WTC11 (cell line): ENCODE data around the gene HTR7. TPM values are rescaled to one million over a fixed set of nuclear protein-coding genes. Genes with fewer than 3 reads are reported as not detected.

Experiments used
- ATAC-seq: fragments of 200-7000 bp; cut with Tn5 transposase; 2 replicates; pipeline ENCODE4 v1.10.0; 2021; ENCODE audit warnings: mild to moderate bottlenecking, moderate library complexity
- CTCF ChIA-PET: fragments of 300-600 bp; sonication (Branson Sonifier 250); formaldehyde crosslinking; loops from one replicate; lab custom pipeline; 2021; ENCODE audit warnings: antibody characterized with exemption; lab: Charles Lee
- POLR2A ChIA-PET: fragments of 350-600 bp; sonication (Branson Sonifier 250); formaldehyde crosslinking; loops from one replicate; lab custom pipeline; 2021; ENCODE audit warnings: antibody characterized with exemption; lab: Charles Lee
- DNase-seq: peaks from one replicate; pipeline ENCODE4 v3.0.0; 2021; ENCODE audit warnings: low spot score
- H3K27ac Mint-ChIP-seq: 2 replicates; pipeline ENCODE4 v1.8.0; 2021; ENCODE audit warnings: mixed read lengths
- H3K27me3 Mint-ChIP-seq: 2 replicates; pipeline ENCODE4 v1.8.0; 2021; ENCODE audit warnings: low read depth, mild to moderate bottlenecking, moderate library complexity, mixed read lengths
- H3K36me3 Mint-ChIP-seq: 2 replicates; pipeline ENCODE4 v1.8.0; 2021; ENCODE audit warnings: mixed read lengths
- H3K4me1 Mint-ChIP-seq: 2 replicates; pipeline ENCODE4 v1.8.0; 2022; ENCODE audit warnings: mixed read lengths
- H3K4me3 Mint-ChIP-seq: 2 replicates; pipeline ENCODE4 v1.8.0; 2021; ENCODE audit warnings: mild to moderate bottlenecking, moderate library complexity, mixed read lengths
- H3K9me3 Mint-ChIP-seq: 2 replicates; pipeline ENCODE4 v1.8.0; 2021; ENCODE audit warnings: mixed read lengths
- ATF1 ChIP-seq: sonication (generic); formaldehyde crosslinking; IDR thresholded peaks from 2 replicates; pipeline ENCODE4 v1.8.1; 2023; ENCODE audit warnings: mild to moderate bottlenecking, moderate library complexity, missing genetic modification reagents
- CREB1 ChIP-seq: sonication (generic); formaldehyde crosslinking; IDR thresholded peaks from 2 replicates; pipeline ENCODE4 v1.8.0; 2023; ENCODE audit warnings: mild to moderate bottlenecking, missing genetic modification reagents
- ESRRA ChIP-seq: sonication (generic); formaldehyde crosslinking; IDR thresholded peaks from 2 replicates; pipeline ENCODE4 v1.8.1; 2022; ENCODE audit warnings: mild to moderate bottlenecking, missing genetic modification reagents, borderline replicate concordance
- IRF2 ChIP-seq: sonication (generic); formaldehyde crosslinking; IDR thresholded peaks from 2 replicates; pipeline ENCODE4 v1.8.0; 2022; ENCODE audit warnings: low read depth, missing genetic modification reagents, borderline replicate concordance
- JUN ChIP-seq: sonication (generic); formaldehyde crosslinking; IDR thresholded peaks from 2 replicates; pipeline ENCODE4 v1.8.0; 2023; ENCODE audit warnings: mild to moderate bottlenecking, missing genetic modification reagents
- MXD4 ChIP-seq: fragments of 250-450 bp; sonication (Bioruptor Pico); IDR thresholded peaks from 2 replicates; pipeline ENCODE4 v1.8.0; 2021; ENCODE audit warnings: mild to moderate bottlenecking, moderate library complexity, borderline replicate concordance
- NR2C2 ChIP-seq: sonication (generic); formaldehyde crosslinking; IDR thresholded peaks from 2 replicates; pipeline ENCODE4 v1.8.0; 2022; ENCODE audit warnings: mild to moderate bottlenecking, missing genetic modification reagents
- NR3C1 ChIP-seq: sonication (generic); formaldehyde crosslinking; conservative IDR thresholded peaks from 2 replicates; pipeline ENCODE4 v1.8.1; 2023; ENCODE audit warnings: low read depth, mild to moderate bottlenecking, missing genetic modification reagents
- TEAD1 ChIP-seq: sonication (generic); formaldehyde crosslinking; IDR thresholded peaks from 2 replicates; pipeline ENCODE4 v1.8.0; 2022; ENCODE audit warnings: mild to moderate bottlenecking, missing genetic modification reagents
- TP53 ChIP-seq: sonication (generic); formaldehyde crosslinking; IDR thresholded peaks from 2 replicates; pipeline ENCODE4 v1.8.1; 2023; ENCODE audit warnings: mild to moderate bottlenecking, missing genetic modification reagents
- ZNF232 ChIP-seq: sonication (generic); formaldehyde crosslinking; IDR thresholded peaks from 2 replicates; pipeline ENCODE4 v1.8.0; 2022; ENCODE audit warnings: mild to moderate bottlenecking, missing genetic modification reagents
- ZNF396 ChIP-seq: fragments of 250-450 bp; sonication (Bioruptor Pico); IDR thresholded peaks from 2 replicates; pipeline ENCODE4 v1.8.0; 2021; ENCODE audit warnings: mild to moderate bottlenecking, moderate library complexity, borderline replicate concordance
- ZNF423 ChIP-seq: fragments of 250-450 bp; sonication (Bioruptor Pico); IDR thresholded peaks from 2 replicates; pipeline ENCODE4 v2.1.2; 2022; ENCODE audit warnings: mild to moderate bottlenecking, moderate library complexity
- ZNF671 ChIP-seq: fragments of 250-450 bp; sonication (Bioruptor Pico); IDR thresholded peaks from 2 replicates; pipeline ENCODE4 v1.8.0; 2021; ENCODE audit warnings: mild to moderate bottlenecking
- total RNA-seq: library from RNA; stranded (reverse); gene quantifications from 3 replicates; pipeline ENCODE4 v1.2.3, GENCODE V29; 2021
- TF ChIP-seq, protein P1 (sequence below): sonication (generic); formaldehyde crosslinking; IDR thresholded peaks from 2 replicates; pipeline ENCODE4 v1.8.0; 2023; ENCODE audit warnings: missing genetic modification reagents, mild to moderate bottlenecking, borderline replicate concordance
- TF ChIP-seq, protein P2 (sequence below): sonication (generic); formaldehyde crosslinking; IDR thresholded peaks from 2 replicates; pipeline ENCODE4 v1.8.1; 2023; ENCODE audit warnings: mild to moderate bottlenecking, missing genetic modification reagents, borderline replicate concordance
- TF ChIP-seq, protein P3 (sequence below): sonication (generic); formaldehyde crosslinking; IDR thresholded peaks from 2 replicates; pipeline ENCODE4 v1.8.0; 2023; ENCODE audit warnings: missing genetic modification reagents
- TF ChIP-seq, protein P4 (sequence below): fragments of 250-450 bp; sonication (Bioruptor Pico); IDR thresholded peaks from 2 replicates; pipeline ENCODE4 v1.9.0; 2021; ENCODE audit warnings: moderate library complexity, mild to moderate bottlenecking, inconsistent platforms, borderline replicate concordance
- TF ChIP-seq, protein P5 (sequence below): sonication (generic); formaldehyde crosslinking; IDR thresholded peaks from 2 replicates; pipeline ENCODE4 v1.8.1; 2023; ENCODE audit warnings: mild to moderate bottlenecking, missing genetic modification reagents

The HTR7 gene
- total RNA-seq, 1 experiment from 2014 or later: 11.2 TPM

DNA sequence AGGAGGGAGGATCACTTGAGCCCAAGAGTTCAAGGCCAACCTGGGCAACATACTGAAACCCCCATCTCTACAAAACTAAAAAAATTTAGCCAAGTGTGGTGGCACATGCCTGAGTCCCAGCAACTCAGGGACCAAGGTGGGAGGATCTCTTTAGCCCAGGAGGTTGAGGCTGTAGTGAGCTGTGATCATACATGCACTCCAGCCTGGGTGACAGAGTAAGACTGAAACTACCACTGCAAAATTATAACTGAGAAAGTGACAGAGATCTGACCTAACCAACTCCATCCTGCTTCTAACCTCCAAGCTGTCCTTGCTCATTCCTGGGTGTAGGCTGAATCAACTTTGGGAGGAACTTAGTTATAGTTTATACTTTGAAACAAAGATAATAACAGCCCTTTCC, 59.4 kb downstream of the HTR7 start:
- peaks cover 40% of the 10 kb centered on the region for H3K36me3 Mint-ChIP-seq
- TF ChIP-seq JUN (no peak), ATF1 (CRISPR knock-in tag) (no peak), NR2C2 (no peak), TP53 (CRISPR knock-in tag) (no peak), ZNF396 (CRISPR knock-in tag) (no peak), ZNF671 (CRISPR knock-in tag) (no peak), ZNF232 (CRISPR knock-in tag) (no peak), TEAD1 (no peak), IRF2 (CRISPR knock-in tag) (no peak), ZNF423 (no peak), NR3C1 (CRISPR knock-in tag) (no peak), ESRRA (CRISPR knock-in tag) (no peak), CREB1 (CRISPR knock-in tag) (no peak), MXD4 (CRISPR knock-in tag) (no peak)
- TF ChIP-seq, protein P1, sequence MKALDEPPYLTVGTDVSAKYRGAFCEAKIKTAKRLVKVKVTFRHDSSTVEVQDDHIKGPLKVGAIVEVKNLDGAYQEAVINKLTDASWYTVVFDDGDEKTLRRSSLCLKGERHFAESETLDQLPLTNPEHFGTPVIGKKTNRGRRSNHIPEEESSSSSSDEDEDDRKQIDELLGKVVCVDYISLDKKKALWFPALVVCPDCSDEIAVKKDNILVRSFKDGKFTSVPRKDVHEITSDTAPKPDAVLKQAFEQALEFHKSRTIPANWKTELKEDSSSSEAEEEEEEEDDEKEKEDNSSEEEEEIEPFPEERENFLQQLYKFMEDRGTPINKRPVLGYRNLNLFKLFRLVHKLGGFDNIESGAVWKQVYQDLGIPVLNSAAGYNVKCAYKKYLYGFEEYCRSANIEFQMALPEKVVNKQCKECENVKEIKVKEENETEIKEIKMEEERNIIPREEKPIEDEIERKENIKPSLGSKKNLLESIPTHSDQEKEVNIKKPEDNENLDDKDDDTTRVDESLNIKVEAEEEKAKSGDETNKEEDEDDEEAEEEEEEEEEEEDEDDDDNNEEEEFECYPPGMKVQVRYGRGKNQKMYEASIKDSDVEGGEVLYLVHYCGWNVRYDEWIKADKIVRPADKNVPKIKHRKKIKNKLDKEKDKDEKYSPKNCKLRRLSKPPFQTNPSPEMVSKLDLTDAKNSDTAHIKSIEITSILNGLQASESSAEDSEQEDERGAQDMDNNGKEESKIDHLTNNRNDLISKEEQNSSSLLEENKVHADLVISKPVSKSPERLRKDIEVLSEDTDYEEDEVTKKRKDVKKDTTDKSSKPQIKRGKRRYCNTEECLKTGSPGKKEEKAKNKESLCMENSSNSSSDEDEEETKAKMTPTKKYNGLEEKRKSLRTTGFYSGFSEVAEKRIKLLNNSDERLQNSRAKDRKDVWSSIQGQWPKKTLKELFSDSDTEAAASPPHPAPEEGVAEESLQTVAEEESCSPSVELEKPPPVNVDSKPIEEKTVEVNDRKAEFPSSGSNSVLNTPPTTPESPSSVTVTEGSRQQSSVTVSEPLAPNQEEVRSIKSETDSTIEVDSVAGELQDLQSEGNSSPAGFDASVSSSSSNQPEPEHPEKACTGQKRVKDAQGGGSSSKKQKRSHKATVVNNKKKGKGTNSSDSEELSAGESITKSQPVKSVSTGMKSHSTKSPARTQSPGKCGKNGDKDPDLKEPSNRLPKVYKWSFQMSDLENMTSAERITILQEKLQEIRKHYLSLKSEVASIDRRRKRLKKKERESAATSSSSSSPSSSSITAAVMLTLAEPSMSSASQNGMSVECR (CRISPR knock-in tag): no peak
- TF ChIP-seq, protein P2, sequence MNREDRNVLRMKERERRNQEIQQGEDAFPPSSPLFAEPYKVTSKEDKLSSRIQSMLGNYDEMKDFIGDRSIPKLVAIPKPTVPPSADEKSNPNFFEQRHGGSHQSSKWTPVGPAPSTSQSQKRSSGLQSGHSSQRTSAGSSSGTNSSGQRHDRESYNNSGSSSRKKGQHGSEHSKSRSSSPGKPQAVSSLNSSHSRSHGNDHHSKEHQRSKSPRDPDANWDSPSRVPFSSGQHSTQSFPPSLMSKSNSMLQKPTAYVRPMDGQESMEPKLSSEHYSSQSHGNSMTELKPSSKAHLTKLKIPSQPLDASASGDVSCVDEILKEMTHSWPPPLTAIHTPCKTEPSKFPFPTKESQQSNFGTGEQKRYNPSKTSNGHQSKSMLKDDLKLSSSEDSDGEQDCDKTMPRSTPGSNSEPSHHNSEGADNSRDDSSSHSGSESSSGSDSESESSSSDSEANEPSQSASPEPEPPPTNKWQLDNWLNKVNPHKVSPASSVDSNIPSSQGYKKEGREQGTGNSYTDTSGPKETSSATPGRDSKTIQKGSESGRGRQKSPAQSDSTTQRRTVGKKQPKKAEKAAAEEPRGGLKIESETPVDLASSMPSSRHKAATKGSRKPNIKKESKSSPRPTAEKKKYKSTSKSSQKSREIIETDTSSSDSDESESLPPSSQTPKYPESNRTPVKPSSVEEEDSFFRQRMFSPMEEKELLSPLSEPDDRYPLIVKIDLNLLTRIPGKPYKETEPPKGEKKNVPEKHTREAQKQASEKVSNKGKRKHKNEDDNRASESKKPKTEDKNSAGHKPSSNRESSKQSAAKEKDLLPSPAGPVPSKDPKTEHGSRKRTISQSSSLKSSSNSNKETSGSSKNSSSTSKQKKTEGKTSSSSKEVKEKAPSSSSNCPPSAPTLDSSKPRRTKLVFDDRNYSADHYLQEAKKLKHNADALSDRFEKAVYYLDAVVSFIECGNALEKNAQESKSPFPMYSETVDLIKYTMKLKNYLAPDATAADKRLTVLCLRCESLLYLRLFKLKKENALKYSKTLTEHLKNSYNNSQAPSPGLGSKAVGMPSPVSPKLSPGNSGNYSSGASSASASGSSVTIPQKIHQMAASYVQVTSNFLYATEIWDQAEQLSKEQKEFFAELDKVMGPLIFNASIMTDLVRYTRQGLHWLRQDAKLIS: no peak
- TF ChIP-seq, protein P3, sequence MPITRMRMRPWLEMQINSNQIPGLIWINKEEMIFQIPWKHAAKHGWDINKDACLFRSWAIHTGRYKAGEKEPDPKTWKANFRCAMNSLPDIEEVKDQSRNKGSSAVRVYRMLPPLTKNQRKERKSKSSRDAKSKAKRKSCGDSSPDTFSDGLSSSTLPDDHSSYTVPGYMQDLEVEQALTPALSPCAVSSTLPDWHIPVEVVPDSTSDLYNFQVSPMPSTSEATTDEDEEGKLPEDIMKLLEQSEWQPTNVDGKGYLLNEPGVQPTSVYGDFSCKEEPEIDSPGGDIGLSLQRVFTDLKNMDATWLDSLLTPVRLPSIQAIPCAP (CRISPR knock-in tag): no peak
- TF ChIP-seq, protein P4, sequence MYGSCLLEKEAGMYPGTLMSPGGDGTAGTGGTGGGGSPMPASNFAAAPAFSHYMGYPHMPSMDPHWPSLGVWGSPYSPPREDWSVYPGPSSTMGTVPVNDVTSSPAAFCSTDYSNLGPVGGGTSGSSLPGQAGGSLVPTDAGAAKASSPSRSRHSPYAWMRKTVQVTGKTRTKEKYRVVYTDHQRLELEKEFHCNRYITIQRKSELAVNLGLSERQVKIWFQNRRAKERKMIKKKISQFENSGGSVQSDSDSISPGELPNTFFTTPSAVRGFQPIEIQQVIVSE (CRISPR knock-in tag): no peak
- TF ChIP-seq, protein P5, sequence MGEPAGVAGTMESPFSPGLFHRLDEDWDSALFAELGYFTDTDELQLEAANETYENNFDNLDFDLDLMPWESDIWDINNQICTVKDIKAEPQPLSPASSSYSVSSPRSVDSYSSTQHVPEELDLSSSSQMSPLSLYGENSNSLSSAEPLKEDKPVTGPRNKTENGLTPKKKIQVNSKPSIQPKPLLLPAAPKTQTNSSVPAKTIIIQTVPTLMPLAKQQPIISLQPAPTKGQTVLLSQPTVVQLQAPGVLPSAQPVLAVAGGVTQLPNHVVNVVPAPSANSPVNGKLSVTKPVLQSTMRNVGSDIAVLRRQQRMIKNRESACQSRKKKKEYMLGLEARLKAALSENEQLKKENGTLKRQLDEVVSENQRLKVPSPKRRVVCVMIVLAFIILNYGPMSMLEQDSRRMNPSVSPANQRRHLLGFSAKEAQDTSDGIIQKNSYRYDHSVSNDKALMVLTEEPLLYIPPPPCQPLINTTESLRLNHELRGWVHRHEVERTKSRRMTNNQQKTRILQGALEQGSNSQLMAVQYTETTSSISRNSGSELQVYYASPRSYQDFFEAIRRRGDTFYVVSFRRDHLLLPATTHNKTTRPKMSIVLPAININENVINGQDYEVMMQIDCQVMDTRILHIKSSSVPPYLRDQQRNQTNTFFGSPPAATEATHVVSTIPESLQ (CRISPR knock-in tag): no peak
- ATAC-seq (no peak), DNase-seq (no peak)
- peaks cover 50% of the 10 kb centered on the region for H3K9me3 Mint-ChIP-seq
- H3K4me3 Mint-ChIP-seq: no peak overlapping the region
- peaks cover 40% of the 10 kb centered on the region for H3K4me1 Mint-ChIP-seq
- H3K27me3 Mint-ChIP-seq: peaks cover 42% of the 10 kb centered on the region
- H3K27ac Mint-ChIP-seq: no peak overlapping the region
- ChIA-PET POLR2A (no interaction called here), CTCF (interaction anchor here (1.3 kb wide), 1 partner anchor 10 kb away, joined by 3 read pairs; no protein-coding TSS in a partner anchor)
